GM19099 (cell line): ENCODE data around the gene TLCD3A.
A peak's percentile ranks its signal among the peaks of the same experiment; 100 is the strongest.

Experiments
- POLR2A ChIP-seq: IDR thresholded peaks from 3 replicates; pipeline ENCODE4 v1.6.1; 2011; ENCODE audit warnings: low read depth; ENCODE audit not compliant: insufficient read length; ENCODE audit errors: extremely low read depth

The TLCD3A gene

GRCh38 chr17:732067-732901 is at the start of gene TLCD3A:
TSS of gene TLCD3A (plus strand) at chr17:732596. CDS start at chr17:732648, 52 bp downstream.
- TF ChIP-seq POLR2A, result peak; percentile 50

GRCh38 chr17:683040-683439 is 49.4 kb upstream of the TLCD3A start:
- TF ChIP-seq POLR2A, result no peak

GRCh38 chr17:683499-684254 is 48.7 kb upstream of the TLCD3A start:
- no peak for TF ChIP-seq POLR2A

- TF ChIP-seq POLR2A, result no peak
Measured at GRCh38 chr17:685006-685405, 47.4 kb upstream of the TLCD3A start.

GRCh38 chr17:688100-688989 is 44.1 kb upstream of the TLCD3A start:
- TF ChIP-seq POLR2A, result no peak

GRCh38 chr17:689556-690275 is 42.7 kb upstream of the TLCD3A start:
- TF ChIP-seq POLR2A, result no peak

GRCh38 chr17:690361-690760 is 42.0 kb upstream of the TLCD3A start:
- TF ChIP-seq POLR2A, result no peak

GRCh38 chr17:691423-691822 is 41.0 kb upstream of the TLCD3A start:
- no peak for TF ChIP-seq POLR2A

GRCh38 chr17:692116-692515 is 40.3 kb upstream of the TLCD3A start:
- TF ChIP-seq POLR2A, result no peak

- no peak for TF ChIP-seq POLR2A
Measured at GRCh38 chr17:693791-694638, 38.4 kb upstream of the TLCD3A start.

- TF ChIP-seq POLR2A, result no peak
Measured at GRCh38 chr17:696369-696768, 36.0 kb upstream of the TLCD3A start.

- TF ChIP-seq POLR2A, result no peak
Measured at GRCh38 chr17:697682-698081, 34.7 kb upstream of the TLCD3A start.

GRCh38 chr17:699345-699744 is 33.1 kb upstream of the TLCD3A start:
- TF ChIP-seq POLR2A, result no peak
